CD4-positive, alpha-beta T cell (primary cell): ENCODE results near the gene APLN. TPM values are rescaled to one million over a fixed set of nuclear protein-coding genes. Genes with fewer than 3 reads are reported as not detected.

Experiments used
- ATAC-seq: fragments of 200-7000 bp; cut with Tn5 transposase; one replicate; pipeline ENCODE4 v1.10.0; 2022; ENCODE audit warnings: mild to moderate bottlenecking; ENCODE audit not compliant: poor library complexity
- CTCF ChIA-PET: fragments of 350-600 bp; sonication (Branson Sonifier 250); formaldehyde crosslinking; loops from one replicate; lab custom pipeline; 2021; ENCODE audit warnings: antibody characterized with exemption, inconsistent platforms; lab: Charles Lee
- POLR2A ChIA-PET: fragments of 350-600 bp; sonication (Branson Sonifier 250); formaldehyde crosslinking; loops from one replicate; lab custom pipeline; 2021; ENCODE audit warnings: antibody characterized with exemption, inconsistent platforms; lab: Charles Lee
- DNase-seq, 14 experiments: peaks; one replicate each; pipeline ENCODE4 v3.0.0-alpha.2; 2013 to 2020; ENCODE audit warnings: mixed read lengths in 2 of 14
- H3K27ac ChIP-seq, 2 donors: one replicate each; pipeline versions ENCODE4 v1.5.1 to v1.7.0; 2013; ENCODE audit warnings: low read length in 2 of 2, low read depth in 1 of 2, mild to moderate bottlenecking in 1 of 2
- H3K27me3 ChIP-seq, 2 experiments: 1 replicate in 1 of 2; 2 replicates in 1 of 2; pipeline versions ENCODE4 v1.6.1 to v1.7.0; 2013; ENCODE audit warnings: low read length in 2 of 2, control low read depth in 1 of 2, mild to moderate bottlenecking in 1 of 2, moderate library complexity in 1 of 2; ENCODE audit not compliant: insufficient read depth in 2 of 2, control insufficient read depth in 1 of 2
- H3K36me3 ChIP-seq: one replicate; pipeline ENCODE4 v1.6.1; 2013; ENCODE audit warnings: low read length, control low read depth; ENCODE audit not compliant: insufficient read depth
- H3K4me1 ChIP-seq: one replicate; pipeline ENCODE4 v1.6.1; 2013; ENCODE audit warnings: low read length, control low read depth; ENCODE audit not compliant: insufficient read depth
- H3K4me3 ChIP-seq: one replicate; pipeline ENCODE4 v1.5.1; 2013; ENCODE audit warnings: mild to moderate bottlenecking, low read length, moderate library complexity
- H3K9me3 ChIP-seq, 2 experiments: 1 replicate in 1 of 2; 2 replicates in 1 of 2; pipeline versions ENCODE4 v1.6.1 to v1.7.0; 2013; ENCODE audit warnings: low read length in 2 of 2, mild to moderate bottlenecking in 2 of 2, control low read depth in 1 of 2, moderate library complexity in 1 of 2; ENCODE audit not compliant: control insufficient read depth in 1 of 2, insufficient read depth in 1 of 2
- H3K27ac Mint-ChIP-seq: one replicate; pipeline ENCODE4 v1.8.0; 2020; ENCODE audit warnings: mixed read lengths
- H3K27me3 Mint-ChIP-seq: one replicate; pipeline ENCODE4 v1.8.0; 2021; ENCODE audit warnings: mixed read lengths
- H3K36me3 Mint-ChIP-seq: one replicate; pipeline ENCODE4 v1.8.0; 2021; ENCODE audit warnings: low read depth, mixed read lengths
- H3K4me1 Mint-ChIP-seq: one replicate; pipeline ENCODE4 v1.8.0; 2021; ENCODE audit warnings: low read depth, mixed read lengths
- H3K4me3 Mint-ChIP-seq: one replicate; pipeline ENCODE4 v1.8.0; 2020; ENCODE audit warnings: mild to moderate bottlenecking, mixed read lengths
- H3K9me3 Mint-ChIP-seq: one replicate; pipeline ENCODE4 v1.8.0; 2020; ENCODE audit warnings: mixed read lengths
- CTCF ChIP-seq: fragments of 200-600 bp; IDR thresholded peaks from one replicate; pipeline ENCODE4 v1.8.0; 2022; ENCODE audit warnings: antibody characterized with exemption, mild to moderate bottlenecking
- intact Hi-C, 2 experiments: fragments of 100-400 bp; cut with DNase I in 1 of 2; cut with micrococcal nuclease in 1 of 2; formaldehyde crosslinking; loops; one replicate each; pipeline versions ENCODE4 v1.15.1 to v1.9.0; 2023 to 2025; cut with DNase I, micrococcal nuclease
- total RNA-seq, 174 experiments: library from RNA in 2 of 174; stranded (reverse) in 2 of 174; gene quantifications; one replicate each; pipeline ENCODE4 v1.2.3 and lab custom pipeline; 2021 to 2026

Gene APLN
- total RNA-seq, 2 experiments from 2014 or later, result not detected

GRCh38 chrX:129661369-129661768, 6.6 kb upstream of the APLN start:
- H3K9me3 ChIP-seq, result no peaks in the 10 kb centered on the region
- Mint-ChIP-seq H3K36me3 (no peaks in the 10 kb centered on the region), H3K27ac (no peak overlapping the region), H3K27me3 (no peaks in the 10 kb centered on the region), H3K4me3 (no peak overlapping the region), H3K9me3 (no peaks in the 10 kb centered on the region), H3K4me1 (no peaks in the 10 kb centered on the region)
- no peak for ATAC-seq
- H3K27ac ChIP-seq, result no peak overlapping the region
- TF ChIP-seq CTCF, result no peak
- intact Hi-C loops, result no loop called here
- POLR2A ChIA-PET, result no interaction called here
- no peaks in the 10 kb centered on the region for H3K27me3 ChIP-seq
- H3K4me1 ChIP-seq, result no peaks in the 10 kb centered on the region
- CTCF ChIA-PET, result interaction anchor here (0.6 kb wide), 1 partner anchor 1098 kb away, joined by 3 read pairs; no protein-coding TSS in a partner anchor
- no peaks in the 10 kb centered on the region for H3K36me3 ChIP-seq
- H3K4me3 ChIP-seq, result no peak overlapping the region
- DNase-seq, result no peak

- Mint-ChIP-seq H3K36me3 (no peaks in the 10 kb centered on the region), H3K4me3 (no peak overlapping the region), H3K27me3 (peaks cover 6% of the 10 kb centered on the region), H3K4me1 (peaks cover 9% of the 10 kb centered on the region), H3K27ac (no peak overlapping the region), H3K9me3 (no peaks in the 10 kb centered on the region)
- ChIA-PET POLR2A (no interaction called here), CTCF (no interaction called here)
- Histone ChIP-seq H3K27me3 (peaks cover 0 to 7% of the 10 kb centered on the region in 2 experiments), H3K27ac (no peak overlapping the region), H3K9me3 (no peaks in the 10 kb centered on the region), H3K4me1 (peaks cover 9% of the 10 kb centered on the region), H3K36me3 (no peaks in the 10 kb centered on the region), H3K4me3 (no peak overlapping the region)
- ATAC-seq (no peak), DNase-seq (no peak)
- TF ChIP-seq CTCF, result no peak
- intact Hi-C loops, result loop anchor here (5.0 to 10.0 kb wide), 2 partner anchors 65 to 162 kb away; no protein-coding TSS in a partner anchor
Observed at GRCh38 chrX:129659861-129660260, 5.1 kb upstream of the APLN start.

- no peaks in the 10 kb centered on the region for H3K9me3 ChIP-seq
- peaks cover 10% of the 10 kb centered on the region for H3K4me1 ChIP-seq
- H3K27me3 ChIP-seq, result peaks cover 2 to 7% of the 10 kb centered on the region in 2 experiments
- ChIA-PET POLR2A (no interaction called here), CTCF (no interaction called here)
- H3K4me1 Mint-ChIP-seq, result peaks cover 9% of the 10 kb centered on the region
- H3K36me3 Mint-ChIP-seq, result no peaks in the 10 kb centered on the region
- no peak for DNase-seq
- peaks cover 6% of the 10 kb centered on the region for H3K27me3 Mint-ChIP-seq
- intact Hi-C loops, result loop anchor here (5.0 to 10.0 kb wide), 2 partner anchors 66 to 163 kb away; no protein-coding TSS in a partner anchor
- no peak overlapping the region for H3K4me3 Mint-ChIP-seq
- no peak overlapping the region for H3K27ac ChIP-seq
- H3K9me3 Mint-ChIP-seq, result no peaks in the 10 kb centered on the region
- no peak overlapping the region for H3K27ac Mint-ChIP-seq
- ATAC-seq, result no peak
- no peak for TF ChIP-seq CTCF
- H3K4me3 ChIP-seq, result no peak overlapping the region
- H3K36me3 ChIP-seq, result no peaks in the 10 kb centered on the region
Observed at GRCh38 chrX:129659141-129659540, 4.4 kb upstream of the APLN start.
